H9 (cell line): ENCODE measurements around the gene IFT57. TPM values are rescaled to one million over a fixed set of nuclear protein-coding genes. Genes with fewer than 3 reads are reported as not detected.

ENCODE experiments used
- DNase-seq: peaks from one replicate; pipeline ENCODE4 v3.0.0-alpha.2; 2017
- H2AFZ ChIP-seq: one replicate; pipeline ENCODE4 v1.6.1; 2013; ENCODE audit warnings: mild to moderate bottlenecking, low read length, control low read depth, moderate library complexity
- H2AK5ac ChIP-seq: 2 replicates; pipeline ENCODE4 v1.6.1; 2013; ENCODE audit warnings: low read length, control low read depth, mixed read lengths; ENCODE audit not compliant: insufficient read length
- H2BK120ac ChIP-seq: one replicate; pipeline ENCODE4 v1.6.1; 2013; ENCODE audit warnings: low read depth, mild to moderate bottlenecking, low read length, control low read depth, inconsistent platforms; ENCODE audit not compliant: poor library complexity, severe bottlenecking
- H2BK12ac ChIP-seq: 2 replicates; pipeline ENCODE4 v1.6.1; 2013; ENCODE audit warnings: low read length, control low read depth, mixed read lengths, low read depth; ENCODE audit not compliant: insufficient read length
- H2BK15ac ChIP-seq: 2 replicates; pipeline ENCODE4 v1.6.1; 2013; ENCODE audit warnings: low read depth, low read length, control low read depth
- H2BK20ac ChIP-seq: one replicate; pipeline ENCODE4 v1.6.1; 2013; ENCODE audit warnings: low read depth, mild to moderate bottlenecking, low read length, control low read depth, inconsistent platforms; ENCODE audit not compliant: poor library complexity, severe bottlenecking
- H2BK5ac ChIP-seq: 2 replicates; pipeline ENCODE4 v1.6.1; 2013; ENCODE audit warnings: low read length, control low read depth, mixed read lengths; ENCODE audit not compliant: insufficient read length
- H3K14ac ChIP-seq: 2 replicates; pipeline ENCODE4 v1.6.1; 2013; ENCODE audit warnings: low read length, control low read depth; ENCODE audit not compliant: insufficient read depth
- H3K18ac ChIP-seq: 2 replicates; pipeline ENCODE4 v1.6.1; 2013; ENCODE audit warnings: low read depth, mild to moderate bottlenecking, mixed read lengths, low read length, control low read depth; ENCODE audit not compliant: insufficient read length
- H3K23ac ChIP-seq: 2 replicates; pipeline ENCODE4 v1.6.1; 2013; ENCODE audit warnings: low read length, control low read depth, mixed read lengths, low read depth; ENCODE audit not compliant: insufficient read length
- H3K23me2 ChIP-seq: 2 replicates; pipeline ENCODE4 v1.6.1; 2013; ENCODE audit warnings: low read depth, mild to moderate bottlenecking, mixed read lengths, low read length, control low read depth; ENCODE audit not compliant: insufficient read length, poor library complexity, severe bottlenecking
- H3K27ac ChIP-seq: 2 replicates; pipeline ENCODE4 v1.5.1; 2013; ENCODE audit warnings: low read length, control low read depth, mixed read lengths, low read depth; ENCODE audit not compliant: insufficient read length
- H3K27me3 ChIP-seq: 2 replicates; pipeline ENCODE4 v1.6.1; 2013; ENCODE audit warnings: low read length, control low read depth, inconsistent platforms; ENCODE audit not compliant: insufficient read depth
- H3K4ac ChIP-seq: 2 replicates; pipeline ENCODE4 v1.6.1; 2013; ENCODE audit warnings: low read depth, mild to moderate bottlenecking, control low read depth, inconsistent platforms, low read length, moderate library complexity
- H3K4me1 ChIP-seq: 2 replicates; pipeline ENCODE4 v1.6.1; 2013; ENCODE audit warnings: low read length, control low read depth, inconsistent platforms; ENCODE audit not compliant: insufficient read depth
- H3K4me2 ChIP-seq: 2 replicates; pipeline ENCODE4 v1.6.1; 2013; ENCODE audit warnings: low read length, control low read depth, mixed read lengths; ENCODE audit not compliant: insufficient read length, insufficient read depth
- H3K56ac ChIP-seq: 2 replicates; pipeline ENCODE4 v1.6.1; 2013; ENCODE audit warnings: low read depth, mild to moderate bottlenecking, mixed read lengths, low read length, control low read depth; ENCODE audit not compliant: insufficient read length
- H3K79me1 ChIP-seq: 2 replicates; pipeline ENCODE4 v1.6.1; 2013; ENCODE audit warnings: low read depth, mild to moderate bottlenecking, moderate library complexity, low read length, control low read depth, inconsistent platforms; ENCODE audit not compliant: insufficient read depth, poor library complexity, severe bottlenecking
- H3K79me2 ChIP-seq: 2 replicates; pipeline ENCODE4 v1.6.1; 2013; ENCODE audit warnings: low read length, control low read depth, inconsistent platforms; ENCODE audit not compliant: insufficient read depth
- H3K9ac ChIP-seq: 2 replicates; pipeline ENCODE4 v1.6.1; 2013; ENCODE audit warnings: low read length, control low read depth, mixed read lengths; ENCODE audit not compliant: insufficient read length; ENCODE audit errors: extremely low read depth
- H3K9me3 ChIP-seq: one replicate; pipeline ENCODE4 v1.6.1; 2013; ENCODE audit warnings: low read depth, low read length, inconsistent platforms; ENCODE audit not compliant: control insufficient read depth
- H3T11ph ChIP-seq: one replicate; pipeline ENCODE4 v1.6.1; 2013; ENCODE audit warnings: mild to moderate bottlenecking, low read length, control low read depth, inconsistent platforms
- H4K20me1 ChIP-seq: one replicate; pipeline ENCODE4 v1.6.1; 2013; ENCODE audit not compliant: control insufficient read depth, insufficient read length, insufficient read depth
- H4K5ac ChIP-seq: 2 replicates; pipeline ENCODE4 v1.6.1; 2013; ENCODE audit warnings: low read depth, mild to moderate bottlenecking, mixed read lengths, low read length, control low read depth; ENCODE audit not compliant: insufficient read length
- H4K8ac ChIP-seq: replicated peaks from 2 replicates; pipeline ENCODE4 v1.6.1; 2013; ENCODE audit warnings: low read length, control low read depth, mixed read lengths, low read depth; ENCODE audit not compliant: insufficient read length
- H4K91ac ChIP-seq: 2 replicates; pipeline ENCODE4 v1.6.1; 2013; ENCODE audit warnings: low read depth, mild to moderate bottlenecking, moderate library complexity, mixed read lengths, low read length, control low read depth; ENCODE audit not compliant: insufficient read length
- H3K27ac Mint-ChIP-seq, 3 experiments: 2 replicates in 2 of 3; 3 replicates in 1 of 3; pipeline ENCODE4 v1.8.0; 2020 to 2021; ENCODE audit warnings: mixed read lengths in 3 of 3, mild to moderate bottlenecking in 1 of 3, moderate library complexity in 1 of 3
- H3K27me3 Mint-ChIP-seq: 2 replicates; pipeline ENCODE4 v1.8.0; 2021; ENCODE audit warnings: low read depth, mild to moderate bottlenecking, moderate library complexity, mixed read lengths
- H3K36me3 Mint-ChIP-seq, 3 experiments: 2 replicates in 2 of 3; 3 replicates in 1 of 3; pipeline ENCODE4 v1.8.0; 2020 to 2021; ENCODE audit warnings: low read depth in 3 of 3, mixed read lengths in 3 of 3; ENCODE audit not compliant: insufficient read depth in 1 of 3
- H3K4me1 Mint-ChIP-seq, 2 experiments: 2 replicates each; pipeline ENCODE4 v1.8.0; 2020; ENCODE audit warnings: mixed read lengths in 2 of 2
- H3K4me3 Mint-ChIP-seq, 2 experiments: 2 replicates in 1 of 2; 3 replicates in 1 of 2; pipeline ENCODE4 v1.8.0; 2020 to 2021; ENCODE audit warnings: mild to moderate bottlenecking in 2 of 2, mixed read lengths in 2 of 2, moderate library complexity in 1 of 2
- H3K9me3 Mint-ChIP-seq, 2 experiments: 2 replicates in 1 of 2; 3 replicates in 1 of 2; pipeline ENCODE4 v1.8.0; 2020; ENCODE audit warnings: mild to moderate bottlenecking in 2 of 2, mixed read lengths in 2 of 2, moderate library complexity in 1 of 2
- WGBS: extraction: QIAGEN DNeasy Blood & Tissue Kit; methylation state at CpG from one replicate; pipeline ENCODE4 v1.1.7; 2013; ENCODE audit warnings: missing lambda C conversion rate, low lambda C conversion rate, mixed read lengths; ENCODE audit not compliant: insufficient read length; ENCODE audit errors: extremely low coverage; 5-methylcytosine and 5-hydroxymethylcytosine counted together
- total RNA-seq: library from RNA; stranded (reverse); gene quantifications from 2 replicates; pipeline ENCODE4 v1.2.1, GENCODE V29; 2021
- TF ChIP-seq, protein P1 (sequence below): fragments of 200-600 bp; sonication (generic); conservative IDR thresholded peaks from 3 replicates; pipeline ENCODE4 v1.8.0; 2021; ENCODE audit warnings: antibody characterized with exemption, mild to moderate bottlenecking

The IFT57 gene
- total RNA-seq, 1 experiment from 2014 or later = 21.4 TPM

DNA sequence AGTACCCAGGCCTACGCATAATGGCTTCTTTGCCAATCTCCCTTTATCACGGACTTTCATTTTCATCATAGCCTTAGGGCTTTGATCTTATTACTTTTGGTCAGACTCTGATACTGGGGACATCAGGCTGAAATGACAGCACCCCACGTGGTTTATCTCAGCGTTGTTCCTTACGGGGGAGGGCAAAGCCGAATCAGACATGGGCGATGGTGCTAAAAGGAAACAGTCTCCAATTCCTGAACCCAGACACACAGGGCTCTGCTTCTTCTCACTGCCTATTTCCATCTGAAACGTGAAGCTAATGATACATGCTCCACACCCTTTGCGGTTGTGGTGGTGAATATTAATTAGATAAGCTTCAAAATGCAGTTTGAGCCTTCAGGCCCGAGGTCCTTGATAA is 72.0 kb downstream of the IFT57 start:
- Histone ChIP-seq H3K27ac (no peak overlapping the region), H2BK120ac (no peak overlapping the region), H3K56ac (no peak overlapping the region), H4K8ac (no peak overlapping the region), H3K23ac (no peak overlapping the region), H2BK15ac (no peak overlapping the region), H3K9ac (no peak overlapping the region), H2AK5ac (no peak overlapping the region), H2BK5ac (no peak overlapping the region), H3K4me1 (no peaks in the 10 kb centered on the region), H4K5ac (no peak overlapping the region), H2BK20ac (no peak overlapping the region), H3K27me3 (no peaks in the 10 kb centered on the region), H3K4me2 (no peak overlapping the region), H2BK12ac (no peak overlapping the region), H3K9me3 (no peaks in the 10 kb centered on the region), H3K4ac (no peak overlapping the region), H3K79me1 (no peaks in the 10 kb centered on the region), H3T11ph (no peak overlapping the region), H3K79me2 (no peaks in the 10 kb centered on the region), H2AFZ (no peak overlapping the region), H3K18ac (no peak overlapping the region), H4K91ac (no peak overlapping the region), H3K14ac (no peak overlapping the region), H3K23me2 (no peaks in the 10 kb centered on the region), H4K20me1 (no peaks in the 10 kb centered on the region)
- TF ChIP-seq, protein P1, sequence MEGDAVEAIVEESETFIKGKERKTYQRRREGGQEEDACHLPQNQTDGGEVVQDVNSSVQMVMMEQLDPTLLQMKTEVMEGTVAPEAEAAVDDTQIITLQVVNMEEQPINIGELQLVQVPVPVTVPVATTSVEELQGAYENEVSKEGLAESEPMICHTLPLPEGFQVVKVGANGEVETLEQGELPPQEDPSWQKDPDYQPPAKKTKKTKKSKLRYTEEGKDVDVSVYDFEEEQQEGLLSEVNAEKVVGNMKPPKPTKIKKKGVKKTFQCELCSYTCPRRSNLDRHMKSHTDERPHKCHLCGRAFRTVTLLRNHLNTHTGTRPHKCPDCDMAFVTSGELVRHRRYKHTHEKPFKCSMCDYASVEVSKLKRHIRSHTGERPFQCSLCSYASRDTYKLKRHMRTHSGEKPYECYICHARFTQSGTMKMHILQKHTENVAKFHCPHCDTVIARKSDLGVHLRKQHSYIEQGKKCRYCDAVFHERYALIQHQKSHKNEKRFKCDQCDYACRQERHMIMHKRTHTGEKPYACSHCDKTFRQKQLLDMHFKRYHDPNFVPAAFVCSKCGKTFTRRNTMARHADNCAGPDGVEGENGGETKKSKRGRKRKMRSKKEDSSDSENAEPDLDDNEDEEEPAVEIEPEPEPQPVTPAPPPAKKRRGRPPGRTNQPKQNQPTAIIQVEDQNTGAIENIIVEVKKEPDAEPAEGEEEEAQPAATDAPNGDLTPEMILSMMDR = no peak
- peaks cover 0 to 3% of the 10 kb centered on the region in 2 experiments; a peak in 2 of 5 replicates for H3K9me3 Mint-ChIP-seq
- no peaks in the 10 kb centered on the region; a peak in 2 of 7 replicates for H3K36me3 Mint-ChIP-seq
- no peaks in the 10 kb centered on the region; the same call in 1 of the 2 replicates for H3K27me3 Mint-ChIP-seq
- no peak overlapping the region for H3K4me3 Mint-ChIP-seq
- no CpG with 5 or more reads among the region's 10 CpGs for WGBS
- no peak for DNase-seq
- no peak overlapping the region for H3K27ac Mint-ChIP-seq
- H3K4me1 Mint-ChIP-seq = peaks cover 5 to 7% of the 10 kb centered on the region in 2 experiments
